ENCODE results near the gene ENOX1. TPM values are rescaled to one million over a fixed set of nuclear protein-coding genes. Genes with fewer than 3 reads are reported as not detected.

The ENOX1 gene
- total RNA-seq, 1 experiment from 2014 or later: 0.26 TPM

DNA sequence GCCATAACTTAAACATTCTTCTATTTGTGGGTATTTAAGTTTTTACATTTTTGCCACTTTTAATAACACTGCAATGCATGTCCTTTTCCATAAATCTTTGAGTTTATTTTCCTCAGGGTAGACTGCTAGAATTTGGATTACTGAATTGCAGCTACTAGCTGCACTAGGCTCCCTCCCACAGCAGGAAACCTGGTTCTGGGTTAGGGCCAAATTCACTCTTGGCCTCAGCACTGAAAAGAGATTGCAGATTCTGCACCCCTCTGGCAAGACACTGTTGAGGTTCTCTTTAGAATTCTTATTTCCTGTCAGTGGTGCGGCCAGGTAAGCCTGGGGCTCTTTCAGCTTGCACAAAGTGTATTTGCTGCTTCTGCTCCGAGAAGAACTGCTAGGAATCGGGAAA, 155.7 kb downstream of the ENOX1 start:
- Mint-ChIP-seq H3K27me3 (ENCODE audit: low read depth) (no peaks in the 10 kb centered on the region), H3K4me3 (no peak overlapping the region), H3K27ac (no peak overlapping the region), H3K36me3 (no peaks in the 10 kb centered on the region), H3K9me3 (no peaks in the 10 kb centered on the region), H3K4me1 (peaks cover 5% of the 10 kb centered on the region; the same call in 1 of the 2 replicates)
- DNase-seq (ENCODE audit: low spot score) (no peak), ATAC-seq (peak; percentile 41; the same call in 1 of the 2 replicates)
- TF ChIP-seq TEAD4 (CRISPR knock-in tag; IDR thresholded peaks at IDR 0.05): no peak
- TF ChIP-seq GTF2I (CRISPR knock-in tag; conservative IDR thresholded peaks at IDR 0.05): no peak
- no peak for TF ChIP-seq ATF1 (CRISPR knock-in tag; IDR thresholded peaks at IDR 0.05)
- no peak for TF ChIP-seq ZNF232 (CRISPR knock-in tag; IDR thresholded peaks at IDR 0.05)
- TF ChIP-seq ATF3 (CRISPR knock-in tag; conservative IDR thresholded peaks at IDR 0.05): no peak
- TF ChIP-seq JUN (CRISPR knock-in tag; IDR thresholded peaks at IDR 0.05): no peak
- no peak for TF ChIP-seq ATF2 (CRISPR knock-in tag; IDR thresholded peaks at IDR 0.05; ENCODE audit: borderline replicate concordance, low read depth)
- no peak for TF ChIP-seq CREB1 (CRISPR knock-in tag; IDR thresholded peaks at IDR 0.05)
- TF ChIP-seq ZNF121 (CRISPR knock-in tag; IDR thresholded peaks at IDR 0.05): no peak
- TF ChIP-seq, protein P1, sequence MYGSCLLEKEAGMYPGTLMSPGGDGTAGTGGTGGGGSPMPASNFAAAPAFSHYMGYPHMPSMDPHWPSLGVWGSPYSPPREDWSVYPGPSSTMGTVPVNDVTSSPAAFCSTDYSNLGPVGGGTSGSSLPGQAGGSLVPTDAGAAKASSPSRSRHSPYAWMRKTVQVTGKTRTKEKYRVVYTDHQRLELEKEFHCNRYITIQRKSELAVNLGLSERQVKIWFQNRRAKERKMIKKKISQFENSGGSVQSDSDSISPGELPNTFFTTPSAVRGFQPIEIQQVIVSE (CRISPR knock-in tag; IDR thresholded peaks at IDR 0.05; ENCODE audit: borderline replicate concordance): no peak
- TF ChIP-seq, protein P2, sequence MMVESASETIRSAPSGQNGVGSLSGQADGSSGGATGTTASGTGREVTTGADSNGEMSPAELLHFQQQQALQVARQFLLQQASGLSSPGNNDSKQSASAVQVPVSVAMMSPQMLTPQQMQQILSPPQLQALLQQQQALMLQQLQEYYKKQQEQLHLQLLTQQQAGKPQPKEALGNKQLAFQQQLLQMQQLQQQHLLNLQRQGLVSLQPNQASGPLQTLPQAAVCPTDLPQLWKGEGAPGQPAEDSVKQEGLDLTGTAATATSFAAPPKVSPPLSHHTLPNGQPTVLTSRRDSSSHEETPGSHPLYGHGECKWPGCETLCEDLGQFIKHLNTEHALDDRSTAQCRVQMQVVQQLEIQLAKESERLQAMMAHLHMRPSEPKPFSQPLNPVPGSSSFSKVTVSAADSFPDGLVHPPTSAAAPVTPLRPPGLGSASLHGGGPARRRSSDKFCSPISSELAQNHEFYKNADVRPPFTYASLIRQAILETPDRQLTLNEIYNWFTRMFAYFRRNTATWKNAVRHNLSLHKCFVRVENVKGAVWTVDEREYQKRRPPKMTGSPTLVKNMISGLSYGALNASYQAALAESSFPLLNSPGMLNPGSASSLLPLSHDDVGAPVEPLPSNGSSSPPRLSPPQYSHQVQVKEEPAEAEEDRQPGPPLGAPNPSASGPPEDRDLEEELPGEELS (CRISPR knock-in tag; IDR thresholded peaks at IDR 0.05): no peak
- no peak for TF ChIP-seq ETV6 (CRISPR knock-in tag; IDR thresholded peaks at IDR 0.05)
- no peak for TF ChIP-seq FOXP1 (CRISPR knock-in tag; IDR thresholded peaks at IDR 0.05; ENCODE audit: borderline replicate concordance)
- TF ChIP-seq EMX1 (CRISPR knock-in tag; IDR thresholded peaks at IDR 0.05): no peak
- no peak for TF ChIP-seq PRRX2 (CRISPR knock-in tag; IDR thresholded peaks at IDR 0.05)
- ChIA-PET CTCF (no interaction called here), POLR2A (no interaction called here)

GRCh38 chr13:43629691-43630480, 156.9 kb downstream of the ENOX1 start:
- CTCF ChIA-PET: no interaction called here
- POLR2A ChIA-PET: no interaction called here
- no peaks in the 10 kb centered on the region for H3K9me3 Mint-ChIP-seq
- H3K4me3 Mint-ChIP-seq: no peak overlapping the region
- H3K36me3 Mint-ChIP-seq: no peaks in the 10 kb centered on the region
- H3K27ac Mint-ChIP-seq: no peak overlapping the region
- H3K4me1 Mint-ChIP-seq: peaks cover 5% of the 10 kb centered on the region; the same call in 1 of the 2 replicates
- no peak for ATAC-seq
- H3K27me3 Mint-ChIP-seq (ENCODE audit: low read depth): no peaks in the 10 kb centered on the region
- no peak for DNase-seq (ENCODE audit: low spot score)
- no peak for TF ChIP-seq ATF1 (CRISPR knock-in tag; IDR thresholded peaks at IDR 0.05)
- TF ChIP-seq SOX15 (CRISPR knock-in tag; IDR thresholded peaks at IDR 0.05): no peak
- TF ChIP-seq ZNF423 (CRISPR knock-in tag; IDR thresholded peaks at IDR 0.05): no peak
- no peak for TF ChIP-seq E2F4 (CRISPR knock-in tag; IDR thresholded peaks at IDR 0.05; ENCODE audit: borderline replicate concordance, low read depth)
- TF ChIP-seq PRDM15 (CRISPR knock-in tag; IDR thresholded peaks at IDR 0.05): no peak
- no peak for TF ChIP-seq ZNF396 (CRISPR knock-in tag; IDR thresholded peaks at IDR 0.05; ENCODE audit: borderline replicate concordance)
- no peak for TF ChIP-seq RORB (CRISPR knock-in tag; IDR thresholded peaks at IDR 0.05)
- TF ChIP-seq TEAD1 (CRISPR knock-in tag; IDR thresholded peaks at IDR 0.05): no peak
- TF ChIP-seq ZNF425 (CRISPR knock-in tag; conservative IDR thresholded peaks at IDR 0.05): no peak
